ENCODE results near the gene SMARCA4.

SMARCA4 gene

DNA sequence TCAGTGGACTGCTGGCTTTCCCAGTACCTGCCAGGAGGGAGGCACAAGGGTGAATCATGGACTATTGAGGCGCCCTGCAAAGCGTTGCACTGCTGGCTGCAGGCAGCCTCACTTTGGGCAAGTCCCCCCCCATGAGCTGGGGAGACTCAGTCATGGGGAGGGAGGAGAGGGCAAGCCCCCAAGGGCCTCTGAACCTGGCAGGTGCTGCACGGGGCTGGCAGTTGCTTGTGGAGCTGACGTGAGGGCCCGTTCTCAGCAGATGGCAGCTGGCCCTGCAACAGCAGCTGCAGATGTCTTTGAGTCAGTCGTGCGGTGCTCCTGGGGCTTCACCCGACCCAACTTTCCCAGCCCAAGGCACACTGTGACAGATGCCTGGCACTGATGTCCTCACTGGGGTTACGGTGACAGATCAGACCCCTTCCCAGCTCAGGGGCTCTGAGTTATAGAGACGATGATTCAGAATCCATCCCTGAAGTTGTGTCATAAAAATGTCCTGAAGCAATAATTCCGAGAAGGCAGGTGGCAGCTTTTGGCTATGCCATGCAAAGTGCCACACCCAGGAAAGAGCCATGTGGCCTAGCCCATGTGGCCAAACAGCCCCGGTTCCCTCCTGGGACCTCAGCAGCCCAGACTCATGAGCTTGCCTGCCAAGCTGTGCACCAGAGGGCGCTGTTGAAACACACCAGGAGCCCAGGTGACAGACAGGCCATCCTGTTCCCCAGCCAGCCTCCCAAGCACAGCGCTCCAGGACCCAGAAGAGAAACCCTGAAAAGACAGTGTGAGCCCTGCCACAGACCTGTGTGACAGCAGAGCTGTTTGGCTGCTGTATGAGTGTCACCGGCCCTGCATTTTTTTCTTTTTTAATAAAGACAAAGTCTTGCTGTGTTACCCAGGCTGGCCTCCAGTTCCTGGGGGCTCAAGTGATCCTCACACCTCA lies 74.9 kb downstream of the SMARCA4 start:
- peak in 12 of 14 donors; percentile 4 to 70 (median 58) for DNase-seq

DNA sequence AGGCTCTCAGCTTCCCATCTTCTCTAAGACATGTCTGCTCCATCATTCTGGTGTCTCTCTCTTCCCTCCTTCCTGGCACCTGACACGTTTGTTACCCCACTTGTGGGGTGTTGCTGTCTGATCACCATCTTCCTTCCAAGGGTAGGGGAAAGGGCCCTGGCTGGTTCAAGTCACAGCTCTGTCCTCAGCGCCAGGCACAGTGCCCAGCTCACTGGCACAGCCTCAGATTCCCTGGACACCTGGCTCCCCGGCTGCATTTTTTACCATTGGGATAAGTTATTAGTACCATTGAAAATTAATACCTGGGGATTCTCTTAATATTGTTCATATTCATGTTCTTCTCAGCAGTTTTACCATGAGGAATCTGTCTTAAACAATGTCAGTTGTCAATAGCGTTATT lies 77.7 kb downstream of the SMARCA4 start:
- DNase-seq, result peak in 1 of 14 donors; percentile 16

DNA sequence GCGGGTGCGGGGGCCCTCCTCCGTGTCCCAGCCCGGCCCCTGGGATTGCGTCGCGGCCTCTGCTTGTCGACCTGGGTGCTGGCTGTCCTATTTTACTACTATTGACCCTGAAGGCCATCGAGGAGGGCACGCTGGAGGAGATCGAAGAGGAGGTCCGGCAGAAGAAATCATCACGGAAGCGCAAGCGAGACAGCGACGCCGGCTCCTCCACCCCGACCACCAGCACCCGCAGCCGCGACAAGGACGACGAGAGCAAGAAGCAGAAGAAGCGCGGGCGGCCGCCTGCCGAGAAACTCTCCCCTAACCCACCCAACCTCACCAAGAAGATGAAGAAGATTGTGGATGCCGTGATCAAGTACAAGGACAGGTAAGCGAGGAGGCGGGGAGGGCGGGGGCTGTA lies 80.4 kb downstream of the SMARCA4 start:
- no peak for DNase-seq

DNA sequence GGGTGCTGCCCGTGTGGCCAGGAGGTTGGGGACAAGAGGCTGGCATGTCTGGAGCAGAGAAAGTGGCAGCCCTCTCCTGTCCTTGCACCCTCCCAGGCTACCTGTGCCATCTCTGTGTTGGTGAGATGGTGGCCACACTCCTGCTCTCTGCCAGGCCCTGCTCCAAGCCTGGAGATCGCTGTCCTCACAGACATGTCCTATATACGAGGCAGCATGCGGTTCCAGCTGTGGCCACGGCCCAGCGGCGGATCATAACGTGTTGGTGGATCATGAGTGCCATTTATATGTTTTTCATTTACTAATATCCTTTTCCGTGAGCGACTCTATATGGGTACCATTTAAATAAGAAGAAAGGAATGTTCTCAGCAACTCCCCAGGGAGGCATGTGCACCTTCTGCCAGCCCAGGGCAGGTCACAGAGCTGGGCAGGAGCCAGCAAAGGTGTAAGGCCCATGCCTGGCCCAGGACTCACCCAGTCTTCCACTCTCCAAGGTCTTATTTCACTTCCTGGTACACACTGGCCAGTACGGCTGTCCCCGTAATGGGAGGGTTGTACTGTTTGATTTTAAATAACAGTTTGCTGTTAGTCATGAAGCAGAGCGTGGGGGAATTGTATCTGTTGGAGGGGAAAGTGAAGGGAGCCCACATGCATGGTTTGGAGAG lies 81.3 kb downstream of the SMARCA4 start:
- no peak for DNase-seq

DNA sequence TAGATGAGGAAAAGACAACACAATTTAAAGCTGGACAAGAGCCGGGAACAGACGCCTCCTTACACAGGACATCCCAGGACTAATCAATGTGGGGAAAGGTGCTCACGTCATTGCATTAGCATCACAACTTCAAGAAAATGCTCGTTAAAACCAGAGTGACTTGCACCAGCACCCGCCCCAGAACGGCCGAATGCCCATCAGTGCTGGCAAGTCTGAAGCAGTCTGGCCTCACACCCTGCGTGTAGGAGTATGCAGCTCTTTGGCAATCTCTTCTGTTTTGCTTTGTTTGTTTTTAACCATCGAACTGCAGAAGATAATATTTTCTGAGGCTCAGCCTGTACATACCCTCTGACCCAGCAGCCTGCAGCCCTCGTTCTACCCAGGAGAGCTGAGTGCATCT lies 83.6 kb downstream of the SMARCA4 start:
- DNase-seq, result no peak

DNA sequence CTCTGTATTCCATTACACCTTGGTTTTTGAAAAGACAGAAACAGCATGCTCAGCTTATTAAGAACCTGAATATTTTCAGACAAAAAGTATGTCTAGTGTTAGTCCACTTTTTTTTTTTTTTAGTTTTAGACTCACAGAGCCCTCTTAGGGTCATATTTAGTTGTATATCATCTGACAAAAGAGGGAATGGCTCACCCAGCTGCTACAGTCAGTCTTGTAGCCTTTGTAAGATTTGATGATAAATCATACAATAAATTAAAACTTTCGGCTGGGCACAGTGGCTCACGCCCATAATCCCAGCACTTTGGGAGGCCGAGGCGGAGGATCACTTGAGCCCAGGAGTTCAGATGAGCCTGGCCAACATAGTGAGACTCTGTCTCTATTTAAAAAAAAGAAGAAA lies 84.7 kb downstream of the SMARCA4 start:
- DNase-seq, result no peak

DNA sequence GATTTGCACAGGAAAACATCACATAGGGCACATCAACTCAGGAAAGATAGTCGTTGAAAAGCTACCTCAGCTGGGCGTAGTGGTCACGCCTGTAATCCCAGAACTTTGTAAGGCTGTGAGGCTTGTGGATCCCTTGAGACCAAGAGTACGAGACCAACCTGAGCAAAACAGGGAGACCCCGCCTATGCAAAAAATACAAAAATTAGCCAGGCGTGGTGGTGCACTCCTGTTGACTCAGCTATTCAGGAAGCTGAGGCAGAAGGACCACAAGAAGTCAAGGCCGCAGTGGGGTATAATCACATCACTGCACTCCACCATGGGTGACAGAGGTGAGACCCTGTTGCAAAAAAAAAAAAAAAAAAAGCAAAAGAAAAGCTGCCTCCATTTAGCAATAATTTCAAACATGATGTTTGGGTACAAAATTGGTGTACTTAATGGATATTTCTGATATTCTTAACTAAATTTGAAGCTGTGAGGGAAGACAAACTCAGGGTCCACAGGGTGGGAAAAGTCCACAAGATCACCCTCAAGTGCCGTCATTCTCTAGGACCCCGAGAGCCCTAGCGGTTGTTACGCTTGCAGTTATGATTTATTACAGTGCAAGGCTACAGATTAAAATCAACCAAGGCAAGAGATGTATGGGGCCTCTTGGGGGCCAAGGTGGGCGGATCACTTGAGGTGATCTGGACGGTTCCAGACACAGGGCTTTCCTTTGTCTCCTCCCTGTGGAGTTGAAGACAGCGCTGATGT lies 86.0 kb downstream of the SMARCA4 start:
- no peak for DNase-seq

DNA sequence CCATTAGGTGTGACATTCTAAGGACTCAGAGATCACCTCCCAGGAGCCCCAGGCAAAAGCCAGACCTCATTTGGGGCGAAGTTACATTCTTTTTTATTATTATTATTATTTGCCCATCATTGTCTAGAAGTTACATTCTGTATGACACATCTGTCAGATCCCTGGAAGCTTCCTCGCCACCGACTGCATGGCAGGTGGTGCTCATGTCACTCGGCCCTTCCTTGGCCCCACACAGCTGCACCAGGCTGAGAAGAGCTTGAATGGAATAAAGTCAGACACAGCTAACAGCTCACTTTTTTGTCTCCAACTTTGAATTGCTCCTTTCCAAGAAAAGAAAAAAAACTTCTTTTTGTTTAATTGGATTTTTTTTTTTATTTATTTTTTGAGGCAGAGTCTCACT lies 87.0 kb downstream of the SMARCA4 start:
- DNase-seq, result no peak

DNA sequence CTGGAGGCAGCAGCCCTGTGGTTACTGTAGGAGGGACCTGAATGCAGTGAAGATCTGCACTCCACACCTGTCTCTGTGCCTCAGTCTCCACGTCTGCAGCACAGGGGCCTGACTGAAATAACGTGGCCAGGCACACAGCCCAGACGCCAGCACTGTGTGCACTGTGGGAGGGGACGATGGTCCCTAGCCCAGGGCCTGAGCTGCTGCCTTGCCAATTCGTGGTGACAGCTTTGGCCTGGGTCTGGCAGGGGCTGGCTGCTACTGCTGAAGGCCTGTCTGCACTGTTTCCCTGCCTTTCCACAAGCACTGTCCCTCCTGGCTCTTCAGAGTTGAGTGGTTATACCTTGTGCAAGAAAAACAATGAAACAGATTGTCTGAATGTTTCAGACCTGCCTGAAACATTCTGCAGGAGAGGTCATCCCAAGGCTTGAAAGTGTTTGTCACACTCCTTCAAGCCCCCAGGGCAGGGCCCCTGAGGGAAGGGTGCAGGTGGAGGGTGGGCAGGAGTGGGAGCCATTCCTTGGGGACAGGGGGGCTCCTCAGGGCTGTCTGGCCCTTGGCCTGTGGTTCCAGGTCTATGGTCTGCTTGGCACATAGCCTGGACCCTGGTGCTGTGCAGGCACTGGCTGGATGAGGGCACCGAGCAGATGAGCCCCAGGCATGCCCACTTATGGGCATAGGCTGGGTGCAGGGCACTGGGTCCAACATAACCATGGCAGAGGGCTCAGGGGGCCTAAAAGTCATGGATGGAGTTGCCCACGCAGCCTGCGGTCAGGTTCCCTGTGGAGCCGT lies 89.7 kb downstream of the SMARCA4 start:
- no peak for DNase-seq

DNA sequence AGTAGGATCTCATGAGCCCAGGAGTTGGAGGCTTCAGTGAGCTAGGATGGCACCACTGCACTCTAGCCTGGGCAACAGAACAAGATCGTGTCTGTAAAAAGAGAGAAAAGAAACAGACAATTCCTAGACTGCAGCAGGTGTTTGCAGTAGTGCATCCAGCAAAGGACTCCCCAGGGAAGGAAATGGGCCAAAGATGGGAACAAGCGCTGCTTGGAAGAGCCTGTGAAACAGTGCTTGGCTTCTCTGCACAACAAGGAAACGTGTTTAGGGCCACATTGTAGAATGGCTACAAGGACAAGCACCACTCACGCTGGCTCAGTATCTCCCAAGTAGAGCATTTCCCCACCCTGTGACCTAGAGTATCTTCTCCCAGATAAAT lies 93.0 kb downstream of the SMARCA4 start:
- DNase-seq, result no peak

DNA sequence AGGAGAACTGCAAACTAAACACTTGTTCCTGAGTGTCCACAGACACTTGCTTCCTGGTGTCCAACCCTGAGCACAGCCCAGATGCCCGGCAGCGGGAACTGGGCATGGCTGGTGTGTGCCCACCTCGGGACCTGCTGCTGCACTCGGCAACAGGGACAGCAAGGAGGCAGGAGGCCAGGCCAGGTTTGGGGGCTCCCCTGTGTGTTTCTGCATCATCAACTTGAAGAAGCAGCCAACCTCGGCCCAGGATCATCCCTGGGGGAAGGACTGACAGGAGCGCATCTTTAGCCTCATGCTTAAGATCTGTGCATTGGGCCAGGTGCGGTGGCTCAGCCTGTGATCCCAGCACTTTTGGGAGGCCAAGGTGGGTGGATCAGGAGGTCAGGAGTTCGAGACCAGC lies 93.4 kb downstream of the SMARCA4 start:
- DNase-seq, result no peak

DNA sequence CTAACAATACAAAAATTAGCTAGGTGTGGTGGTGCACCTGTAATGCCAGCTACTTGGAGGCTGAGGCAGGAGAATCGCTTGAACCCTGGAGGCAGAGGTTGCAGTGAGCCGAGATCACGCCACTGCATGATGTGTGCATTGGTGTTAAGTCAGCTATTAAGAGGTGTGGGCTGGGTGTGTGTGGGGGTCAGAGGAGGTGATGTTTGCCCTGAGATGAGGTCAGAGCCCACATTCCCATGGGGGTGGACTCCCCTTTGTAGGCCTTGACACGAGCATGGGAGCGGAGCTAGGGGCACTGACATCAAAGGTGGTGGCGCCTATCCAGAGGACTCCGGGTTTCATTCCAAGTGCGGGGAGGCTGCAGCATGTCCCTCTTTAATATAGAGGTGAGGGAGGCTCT lies 93.8 kb downstream of the SMARCA4 start:
- DNase-seq, result no peak

DNA sequence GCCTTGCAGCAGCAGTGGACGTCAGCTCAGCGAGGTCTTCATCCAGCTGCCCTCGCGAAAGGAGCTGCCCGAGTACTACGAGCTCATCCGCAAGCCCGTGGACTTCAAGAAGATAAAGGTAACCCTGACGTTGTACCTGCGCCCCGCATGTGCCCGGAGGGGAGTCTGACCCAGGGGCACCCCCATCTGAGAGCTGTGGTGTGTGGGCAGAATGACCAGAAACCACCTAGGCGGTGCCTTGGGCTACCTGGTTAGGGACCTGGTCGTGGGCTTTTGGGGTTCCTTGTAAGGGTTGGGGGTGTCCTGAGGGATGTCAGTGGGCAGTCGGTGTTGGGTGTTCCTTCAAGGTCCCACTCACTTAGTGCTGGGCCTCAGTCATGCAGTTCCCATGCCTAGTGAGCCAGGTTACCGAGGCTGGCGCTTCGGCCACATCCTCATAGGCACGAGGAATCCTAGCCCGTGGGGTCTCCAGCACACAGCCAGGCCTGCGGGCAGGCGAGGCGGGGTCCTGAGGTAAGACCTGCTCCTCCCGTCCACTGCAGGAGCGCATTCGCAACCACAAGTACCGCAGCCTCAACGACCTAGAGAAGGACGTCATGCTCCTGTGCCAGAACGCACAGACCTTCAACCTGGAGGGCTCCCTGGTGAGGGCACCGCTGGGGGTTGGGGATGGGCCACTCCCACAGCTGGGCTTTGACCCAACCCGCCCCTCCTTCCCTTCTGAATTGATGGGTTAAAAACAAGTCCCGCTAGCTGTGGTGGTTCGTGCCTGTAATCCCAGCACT lies 97.6 kb downstream of the SMARCA4 start:
- no peak for DNase-seq

DNA sequence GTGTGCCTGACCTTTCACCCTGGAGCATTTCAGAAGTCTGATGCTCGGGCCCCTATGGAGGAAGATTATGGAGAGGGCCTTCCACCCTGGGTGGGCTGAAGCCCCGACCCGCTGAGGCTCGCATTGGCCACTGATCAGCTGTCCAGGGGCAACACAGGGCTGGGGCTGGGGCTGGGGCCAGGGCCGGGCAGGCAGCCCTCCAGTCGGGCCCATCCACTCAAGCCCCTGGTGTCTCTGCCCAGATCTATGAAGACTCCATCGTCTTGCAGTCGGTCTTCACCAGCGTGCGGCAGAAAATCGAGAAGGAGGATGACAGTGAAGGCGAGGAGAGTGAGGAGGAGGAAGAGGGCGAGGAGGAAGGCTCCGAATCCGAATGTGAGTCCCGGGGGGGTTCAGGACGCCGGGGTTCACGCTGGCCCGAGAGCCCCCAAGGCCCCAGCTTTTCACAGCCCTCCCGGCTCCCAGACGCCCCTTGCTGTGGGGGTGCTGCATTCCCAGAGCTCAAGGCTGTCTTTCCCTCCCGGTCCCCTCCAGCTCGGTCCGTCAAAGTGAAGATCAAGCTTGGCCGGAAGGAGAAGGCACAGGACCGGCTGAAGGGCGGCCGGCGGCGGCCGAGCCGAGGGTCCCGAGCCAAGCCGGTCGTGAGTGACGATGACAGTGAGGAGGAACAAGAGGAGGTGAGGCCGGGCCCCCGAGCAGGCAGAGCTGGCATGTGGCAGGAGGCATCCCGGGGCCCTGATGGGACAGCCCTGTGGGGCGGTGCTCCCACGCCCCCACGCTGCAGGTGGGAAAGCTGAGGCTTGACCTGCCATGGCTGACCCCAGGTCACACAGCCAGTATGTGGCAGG lies 98.9 kb downstream of the SMARCA4 start:
- DNase-seq, result no peak

DNA sequence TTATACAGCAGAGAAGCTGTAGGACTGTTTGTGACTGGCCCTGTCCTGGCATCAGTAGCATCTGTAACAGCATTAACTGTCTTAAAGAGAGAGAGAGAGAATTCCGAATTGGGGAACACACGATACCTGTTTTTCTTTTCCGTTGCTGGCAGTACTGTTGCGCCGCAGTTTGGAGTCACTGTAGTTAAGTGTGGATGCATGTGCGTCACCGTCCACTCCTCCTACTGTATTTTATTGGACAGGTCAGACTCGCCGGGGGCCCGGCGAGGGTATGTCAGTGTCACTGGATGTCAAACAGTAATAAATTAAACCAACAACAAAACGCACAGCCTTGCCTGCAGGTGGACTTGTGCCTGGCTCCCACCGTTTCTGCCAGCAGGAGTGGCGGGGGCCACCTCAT lies 101.1 kb downstream of the SMARCA4 start:
- DNase-seq, result no peak

DNA sequence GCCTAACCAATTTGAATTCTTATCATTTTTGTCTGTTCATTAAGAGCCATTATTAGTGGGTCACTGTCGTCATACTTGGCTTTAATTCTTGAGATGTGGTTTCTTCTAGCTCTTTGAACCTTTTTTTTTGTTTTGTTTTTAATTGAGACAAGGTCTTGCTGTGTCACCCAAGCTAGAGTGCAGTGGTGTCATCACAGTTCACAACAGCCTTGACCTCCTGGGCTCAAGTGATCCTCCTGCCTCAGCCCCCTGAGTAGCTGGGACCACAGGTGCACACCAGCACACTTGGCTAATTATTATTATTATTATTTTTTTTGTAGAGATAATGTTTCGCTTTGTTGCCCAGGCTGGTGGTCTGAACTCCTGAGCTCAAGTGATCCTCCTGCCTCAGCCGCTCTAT lies 102.6 kb downstream of the SMARCA4 start:
- no peak for DNase-seq

DNA sequence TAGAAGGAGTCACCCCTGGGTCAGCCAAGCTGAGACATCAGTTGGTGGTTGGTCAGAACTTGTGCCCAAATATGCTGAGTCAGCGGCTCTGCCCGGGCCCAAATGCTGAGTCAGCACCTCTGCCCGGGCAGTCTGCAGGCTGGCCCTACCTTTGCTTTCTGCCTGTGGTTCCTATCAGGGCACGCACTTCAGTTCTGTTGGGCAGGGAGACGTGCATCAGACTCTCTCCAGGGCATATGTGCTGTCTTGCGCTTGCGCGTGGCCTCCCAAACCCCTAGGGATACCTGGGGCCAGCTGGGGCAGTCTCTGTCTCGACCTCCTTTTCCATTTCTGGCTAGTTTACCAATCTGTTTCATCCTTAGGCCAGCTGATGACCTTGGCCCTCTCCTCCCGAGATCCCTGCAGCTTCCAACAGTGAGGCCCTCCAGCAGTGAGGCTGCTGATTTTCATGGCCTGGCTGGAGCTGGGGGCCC lies 104.0 kb downstream of the SMARCA4 start:
- peak in 1 of 14 donors; percentile 10 for DNase-seq

DNA sequence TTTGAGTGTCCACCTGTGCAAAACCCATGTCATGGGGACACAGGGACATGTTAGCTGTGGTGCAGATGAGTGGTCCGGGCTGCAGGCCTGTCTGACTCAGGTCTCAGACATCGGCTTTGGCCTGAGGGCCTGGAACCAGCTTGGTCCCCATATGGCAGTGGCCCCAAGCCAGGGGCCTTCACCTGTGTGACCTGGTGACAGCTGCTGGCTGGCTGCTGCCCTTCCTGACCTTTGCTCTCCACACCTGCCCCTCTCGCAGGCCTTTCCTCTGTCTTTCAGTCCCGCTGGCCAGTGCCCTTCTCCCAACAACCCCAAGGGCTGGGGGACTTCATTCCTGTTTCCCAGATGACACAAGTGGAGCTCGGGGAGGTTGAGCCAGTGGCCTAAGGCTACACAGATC lies 105.5 kb downstream of the SMARCA4 start:
- no peak for DNase-seq

DNA sequence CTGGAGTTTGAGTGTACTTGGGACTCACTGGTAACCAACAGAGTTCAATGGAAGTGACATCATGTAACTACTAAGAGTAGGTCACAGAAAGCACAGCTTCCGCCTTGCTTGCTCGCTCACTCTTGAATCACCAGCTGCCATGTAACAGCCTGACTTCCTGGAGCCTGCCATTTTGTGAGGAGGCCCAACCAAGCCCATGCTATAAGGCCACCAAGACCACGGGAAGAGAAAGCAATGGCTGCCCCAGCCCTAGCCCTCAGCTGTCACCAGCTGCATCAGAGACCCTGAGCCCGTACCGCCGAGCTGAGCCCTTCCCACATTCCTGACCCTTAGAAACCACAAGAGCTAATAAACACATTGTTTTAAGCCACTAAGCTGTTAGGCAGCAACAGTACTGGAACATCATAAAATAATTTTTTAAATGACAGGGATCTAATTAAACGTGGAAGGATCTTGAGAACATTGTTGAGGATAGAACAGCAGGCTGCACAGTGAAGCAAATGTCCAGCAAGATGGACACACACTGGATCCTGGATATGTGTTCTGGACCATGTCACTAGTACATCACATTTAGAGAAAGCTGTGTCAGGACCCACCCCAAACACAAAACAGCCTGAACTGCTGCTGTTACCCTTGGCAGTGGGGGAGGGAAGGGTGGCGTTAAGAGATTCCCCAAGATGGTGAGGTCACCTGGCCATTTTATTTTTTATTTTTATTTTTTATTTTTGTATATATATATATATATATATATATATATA lies 106.7 kb downstream of the SMARCA4 start:
- DNase-seq, result no peak

DNA sequence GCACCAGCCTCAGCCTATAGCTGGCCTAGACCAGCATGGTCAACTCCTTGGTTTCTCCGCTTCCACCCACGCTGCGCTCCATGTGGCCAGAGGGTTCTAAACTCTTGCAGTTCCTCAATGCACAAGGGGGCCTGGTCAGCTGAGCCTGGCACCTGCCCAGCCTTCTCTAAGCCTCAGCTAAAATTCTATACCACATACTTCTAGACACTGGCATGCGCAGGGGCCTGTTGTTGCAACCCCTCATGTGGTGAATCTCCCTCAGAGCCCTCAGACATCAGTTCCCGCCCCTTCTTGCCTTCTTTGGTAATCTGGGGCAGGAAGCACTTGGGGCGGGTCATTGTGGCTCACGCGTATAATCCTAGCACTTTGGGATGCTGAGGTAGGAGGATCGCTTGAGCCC lies 108.7 kb downstream of the SMARCA4 start:
- DNase-seq, result no peak
